ENCODE results near the gene ERICH4. TPM values are rescaled to one million over a fixed set of nuclear protein-coding genes. Genes with fewer than 3 reads are reported as not detected.
"Not testable (repeated sequence)": the region's sequence is repeated elsewhere in the genome, so short reads cannot be mapped to it uniquely, and the experiment has no call there.

ERICH4 gene
- total and polyA plus RNA-seq, 2 donors (not counting 3 experiments of a cell fraction or from before 2014, with no cell fraction given): not detected

GRCh38 chr19:41408256-41408655 is 34.7 kb upstream of the ERICH4 start:
- no peaks in the 10 kb centered on the region for H3K9me1 ChIP-seq (replicated peaks; ENCODE audit: control insufficient read depth, extremely low read depth, insufficient read depth, low read length)
- intact Hi-C loops (cut with micrococcal nuclease): no loop called here
- H3K9me3 ChIP-seq (replicated peaks; ENCODE audit: control insufficient read depth, insufficient read depth, low read length): no peaks in the 10 kb centered on the region
- dilution Hi-C loops (cut with MboI; ENCODE audit: extremely low pct_ligation_motif_present, low sequenced_read_pairs): no loop called here
- FAIRE-seq: no peak
- H3K4me1 ChIP-seq (ENCODE audit: control insufficient read depth, extremely low read depth, insufficient read depth, low read length): peaks cover 16% of the 10 kb centered on the region
- ChIA-PET POLR2A (interaction anchor here (0.7 kb wide), 1 partner anchor 37 kb away, joined by 3 read pairs; no protein-coding TSS in a partner anchor), CTCF (interaction anchor here (0.8 to 4.0 kb wide), 7 partner anchors 9 to 40 kb away, joined by 3 to 20 read pairs (median 4); partner anchors contain the start of gene DMAC2)
- H3K9ac ChIP-seq (replicated peaks; ENCODE audit: extremely low read depth, insufficient read depth, low read length): no peak overlapping the region
- no peak overlapping the region for H2AFZ ChIP-seq (ENCODE audit: low read depth, low read length)
- DNase-seq (ENCODE audit: low read depth, low spot score): no peak
- no peak overlapping the region for H3K27ac ChIP-seq (ENCODE audit: insufficient read depth, low read depth, low read length)
- H3K79me2 ChIP-seq (ENCODE audit: control insufficient read depth, insufficient read depth, low read length): no peaks in the 10 kb centered on the region
- H3K36me3 ChIP-seq (ENCODE audit: control insufficient read depth in 2 of 2, extremely low read depth in 1 of 2, insufficient read depth in 2 of 2, low read length in 2 of 2): peaks cover 0 to 4% of the 10 kb centered on the region in 2 experiments
- H3K4me3 ChIP-seq (replicated peaks in 1 of 3; ENCODE audit: insufficient read depth in 1 of 3, low read depth in 1 of 3, low read length in 3 of 3): no peak overlapping the region
- no peaks in the 10 kb centered on the region for H3K27me3 ChIP-seq (ENCODE audit: control insufficient read depth in 2 of 2, insufficient read depth in 2 of 2, low read length in 2 of 2)
- BruUV-seq (replicated peaks): no TSS peak
- no peak for TF ChIP-seq EZH2 (IDR thresholded peaks at IDR 0.05; ENCODE audit: borderline replicate concordance, low read depth, low read length, severe bottlenecking)
- no peak for TF ChIP-seq CTCF (IDR thresholded peaks at IDR 0.05; ENCODE audit: extremely low read depth in 1 of 2, insufficient read depth in 1 of 2, low read depth in 1 of 2, low read length in 2 of 2)
- H3K4me2 ChIP-seq (ENCODE audit: insufficient read depth, low read length): no peak overlapping the region
- no peaks in the 10 kb centered on the region for H4K20me1 ChIP-seq (replicated peaks; ENCODE audit: control insufficient read depth, extremely low read depth, insufficient read depth, low read length)

- H3K4me2 ChIP-seq (ENCODE audit: insufficient read depth, low read length); BruUV-seq (replicated peaks); FAIRE-seq; H2AFZ ChIP-seq (ENCODE audit: low read depth, low read length); dilution Hi-C loops (cut with MboI; ENCODE audit: extremely low pct_ligation_motif_present, low sequenced_read_pairs); H3K4me3 ChIP-seq (replicated peaks in 1 of 3; ENCODE audit: insufficient read depth in 1 of 3, low read depth in 1 of 3, low read length in 3 of 3); H4K20me1 ChIP-seq (replicated peaks; ENCODE audit: control insufficient read depth, extremely low read depth, insufficient read depth, low read length); DNase-seq (ENCODE audit: low read depth, low spot score); H3K9ac ChIP-seq (replicated peaks; ENCODE audit: extremely low read depth, insufficient read depth, low read length); H3K27ac ChIP-seq (ENCODE audit: insufficient read depth, low read depth, low read length); H3K9me3 ChIP-seq (replicated peaks; ENCODE audit: control insufficient read depth, insufficient read depth, low read length); POLR2A ChIA-PET; H3K36me3 ChIP-seq (ENCODE audit: control insufficient read depth in 2 of 2, extremely low read depth in 1 of 2, insufficient read depth in 2 of 2, low read length in 2 of 2); H3K79me2 ChIP-seq (ENCODE audit: control insufficient read depth, insufficient read depth, low read length); H3K9me1 ChIP-seq (replicated peaks; ENCODE audit: control insufficient read depth, extremely low read depth, insufficient read depth, low read length); H3K27me3 ChIP-seq (ENCODE audit: control insufficient read depth in 2 of 2, insufficient read depth in 2 of 2, low read length in 2 of 2): not testable (repeated sequence)
- intact Hi-C loops (cut with micrococcal nuclease): loop anchor here (1.0 kb wide), 1 partner anchor 8 kb away; no protein-coding TSS in a partner anchor
- H3K4me1 ChIP-seq (ENCODE audit: control insufficient read depth, extremely low read depth, insufficient read depth, low read length): peaks cover 12% of the 10 kb centered on the region
- CTCF ChIA-PET: interaction anchor here (0.8 to 4.0 kb wide), 6 partner anchors 9 to 39 kb away, joined by 4 to 20 read pairs (median 4); partner anchors contain the start of gene DMAC2
Measured at GRCh38 chr19:41408846-41409245, 34.1 kb upstream of the ERICH4 start.
